Activated CD4-positive, alpha-beta T cell treated with anti-CD3 and anti-CD28 coated beads, Interleukin-2, amount 50 U/mL, for 48 hours (primary cell): Measurements from ENCODE around the gene DAPK2.

Source experiments
- DNase-seq, 2 experiments: peaks; one replicate each; pipeline ENCODE4 v3.0.0-alpha.2; 2020

Gene DAPK2

DNA sequence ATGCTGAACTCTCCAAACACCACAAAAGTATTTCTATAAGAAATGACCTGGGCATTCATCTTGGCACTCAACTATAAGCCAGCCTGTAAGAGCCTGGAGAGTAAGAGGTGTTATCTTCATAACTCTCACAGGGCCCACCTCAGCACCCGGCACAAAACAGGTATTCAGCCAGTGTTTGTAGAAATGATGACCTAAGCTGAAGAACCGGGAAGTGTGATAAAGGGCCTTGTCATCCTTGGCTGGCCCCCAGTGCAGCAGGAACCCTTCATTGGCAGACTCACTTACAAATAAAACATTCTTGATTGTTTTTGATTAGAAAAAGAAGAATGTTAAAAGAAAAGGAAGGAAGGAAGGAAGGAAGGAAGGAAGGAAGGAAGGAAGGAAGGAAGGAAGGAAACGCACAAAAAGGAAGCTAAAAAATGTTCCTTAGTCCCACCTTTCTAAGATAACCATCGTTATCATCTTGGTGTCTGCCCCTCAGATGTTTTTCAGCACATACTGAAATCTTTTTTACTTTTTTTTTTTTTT lies 52.1 kb downstream of the DAPK2 start:
- no peak for DNase-seq

GRCh38 chr15:63992300-63992699 lies 54.0 kb downstream of the DAPK2 start:
- DNase-seq, result no peak

DNA sequence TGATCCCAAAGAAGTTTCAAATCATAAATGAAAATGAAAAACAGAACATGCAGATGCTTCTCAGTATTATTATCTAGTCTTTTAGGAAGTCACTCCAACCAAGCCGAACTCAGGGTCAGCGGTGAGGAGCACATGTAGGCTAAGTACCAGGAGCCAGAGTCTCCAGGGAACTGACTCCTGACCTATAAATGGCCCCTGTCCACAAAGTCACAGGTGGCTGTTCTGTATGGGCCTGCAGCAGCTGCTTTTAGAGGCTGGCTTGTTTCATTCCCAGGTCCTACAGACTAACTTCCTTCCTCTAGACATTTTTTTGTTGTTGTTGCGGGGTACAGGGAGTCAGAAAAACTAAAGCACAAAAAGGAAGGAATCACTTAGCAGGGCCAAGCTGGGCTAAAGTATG lies 54.6 kb downstream of the DAPK2 start:
- no peak for DNase-seq

- DNase-seq, result no peak
Measured at GRCh38 chr15:63990454-63990853, 55.8 kb downstream of the DAPK2 start.

DNA sequence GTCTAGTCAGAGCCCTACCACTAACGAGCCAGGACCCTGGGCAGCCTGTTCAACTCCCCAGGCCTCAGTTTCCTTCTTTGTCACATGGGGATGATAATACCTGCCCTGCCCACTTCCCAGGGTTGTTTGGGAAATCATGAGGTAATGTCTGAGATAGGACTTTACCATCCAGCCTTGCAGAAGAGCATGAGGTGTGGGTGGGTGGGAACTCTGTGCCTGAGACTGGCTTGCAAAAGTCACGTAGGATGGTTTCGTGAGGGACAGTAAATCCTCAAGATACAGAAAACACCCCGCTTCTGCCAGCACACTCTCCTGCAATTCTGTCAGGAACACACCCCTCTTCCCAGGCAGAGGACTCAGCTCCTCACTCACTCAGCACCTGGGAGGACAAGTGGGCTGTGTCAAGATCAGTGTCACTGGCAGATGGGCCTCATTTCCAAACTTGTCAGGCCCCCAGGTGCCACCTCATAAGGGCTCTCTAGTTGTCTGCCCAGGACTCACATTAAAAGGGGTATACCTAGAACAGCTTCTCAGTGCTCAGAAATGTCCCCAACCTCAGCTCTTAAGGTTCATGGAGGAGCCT lies 58.4 kb downstream of the DAPK2 start:
- no peak for DNase-seq

- no peak for DNase-seq
Measured at GRCh38 chr15:63986751-63987341, 59.4 kb downstream of the DAPK2 start.

- DNase-seq, result no peak
Measured at GRCh38 chr15:63986185-63986680, 60.1 kb downstream of the DAPK2 start.

GRCh38 chr15:63985221-63986184 lies 60.8 kb downstream of the DAPK2 start:
- DNase-seq, result no peak

- DNase-seq, result no peak
Measured at GRCh38 chr15:63984331-63984730, 62.0 kb downstream of the DAPK2 start.

DNA sequence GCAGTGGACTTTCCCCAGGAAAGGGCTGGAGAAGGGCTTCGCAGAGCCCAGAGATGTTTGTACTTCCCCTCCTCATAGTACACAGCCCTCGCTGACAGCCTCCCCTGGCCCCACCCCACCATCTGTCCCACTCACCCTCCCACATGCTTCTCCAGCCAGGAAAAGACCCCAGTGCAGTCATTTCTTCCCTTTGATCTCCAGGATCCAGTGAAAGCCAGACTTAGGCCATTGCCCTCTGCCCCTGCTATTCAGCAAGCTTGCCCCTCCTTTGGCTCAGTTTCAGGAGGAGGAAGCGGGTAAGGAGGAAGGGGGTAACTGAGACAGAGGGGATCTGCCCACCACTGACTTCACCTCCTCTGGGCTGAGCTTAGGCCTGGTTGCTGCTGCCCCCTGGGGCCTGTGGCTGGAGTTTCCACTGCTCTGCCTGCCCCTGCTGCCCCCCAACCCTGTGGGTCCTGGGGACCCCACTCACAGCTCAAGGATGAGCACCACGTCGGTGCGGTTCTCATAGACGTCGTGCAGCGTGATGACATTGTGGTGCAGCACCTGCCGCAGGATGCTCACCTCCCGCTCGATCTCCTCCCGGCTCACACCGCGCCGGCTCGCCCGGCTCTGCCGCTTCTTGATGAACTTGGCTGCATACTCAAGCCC lies 63.1 kb downstream of the DAPK2 start:
- no peak for DNase-seq

GRCh38 chr15:63982381-63982854 lies 63.9 kb downstream of the DAPK2 start:
- no peak for DNase-seq

DNA sequence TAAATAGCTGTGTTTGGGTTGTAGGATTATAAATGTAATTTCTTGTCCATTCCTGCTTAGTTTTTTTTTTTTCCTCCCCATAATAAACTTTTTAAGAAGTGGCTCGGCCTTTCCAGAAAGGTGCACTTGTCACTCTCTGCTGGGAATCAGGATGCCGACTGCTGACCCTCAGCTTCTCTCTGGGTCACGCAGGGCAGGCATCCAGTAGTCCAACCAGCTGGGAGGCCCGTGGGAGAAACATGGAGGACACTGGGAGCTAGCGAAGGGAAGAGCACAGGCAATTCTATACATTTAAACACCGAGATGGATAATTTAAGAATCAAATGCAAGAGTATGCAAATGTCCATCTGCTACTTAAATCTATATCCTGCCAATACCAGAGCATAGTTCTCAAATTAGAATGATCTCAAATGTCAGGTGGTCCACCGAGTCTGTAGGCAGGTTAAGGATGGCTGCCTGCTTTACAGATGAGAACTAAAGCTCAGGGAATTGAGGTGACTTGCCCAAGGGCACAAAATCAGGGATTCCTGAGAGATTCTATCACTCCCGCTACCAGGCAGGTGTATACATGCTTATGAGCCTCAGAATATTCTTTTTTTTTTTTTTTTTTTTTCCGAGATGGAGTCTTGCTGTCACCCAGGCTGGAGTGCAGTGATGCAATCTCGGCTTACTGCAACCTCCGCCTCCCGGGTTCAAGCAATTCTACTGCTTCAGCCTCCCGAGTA lies 64.5 kb downstream of the DAPK2 start:
- no peak for DNase-seq

- no peak for DNase-seq
Measured at GRCh38 chr15:63979262-63979793, 67.0 kb downstream of the DAPK2 start.

- no peak for DNase-seq
Measured at GRCh38 chr15:63978511-63979261, 67.6 kb downstream of the DAPK2 start.

GRCh38 chr15:63977119-63977518 lies 69.2 kb downstream of the DAPK2 start:
- no peak for DNase-seq

DNA sequence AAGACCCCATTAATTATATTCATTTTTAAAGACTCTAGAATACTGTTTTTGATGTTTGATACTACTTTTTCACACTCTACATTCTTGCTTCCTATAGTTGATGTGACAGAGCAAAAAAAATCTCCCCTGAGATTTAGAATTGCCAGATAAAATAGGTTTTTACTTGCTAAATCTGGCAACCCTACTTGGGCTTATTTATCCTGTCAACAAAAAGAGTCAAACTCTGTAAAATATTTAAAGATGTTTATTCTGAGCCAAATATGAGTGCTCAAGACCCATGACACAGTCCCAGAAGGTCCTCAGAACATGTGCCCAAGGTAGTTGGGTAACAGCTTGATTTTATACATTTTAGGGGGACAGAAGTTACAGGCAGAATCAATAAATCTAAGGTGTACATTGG lies 72.3 kb downstream of the DAPK2 start:
- DNase-seq, result no peak

DNA sequence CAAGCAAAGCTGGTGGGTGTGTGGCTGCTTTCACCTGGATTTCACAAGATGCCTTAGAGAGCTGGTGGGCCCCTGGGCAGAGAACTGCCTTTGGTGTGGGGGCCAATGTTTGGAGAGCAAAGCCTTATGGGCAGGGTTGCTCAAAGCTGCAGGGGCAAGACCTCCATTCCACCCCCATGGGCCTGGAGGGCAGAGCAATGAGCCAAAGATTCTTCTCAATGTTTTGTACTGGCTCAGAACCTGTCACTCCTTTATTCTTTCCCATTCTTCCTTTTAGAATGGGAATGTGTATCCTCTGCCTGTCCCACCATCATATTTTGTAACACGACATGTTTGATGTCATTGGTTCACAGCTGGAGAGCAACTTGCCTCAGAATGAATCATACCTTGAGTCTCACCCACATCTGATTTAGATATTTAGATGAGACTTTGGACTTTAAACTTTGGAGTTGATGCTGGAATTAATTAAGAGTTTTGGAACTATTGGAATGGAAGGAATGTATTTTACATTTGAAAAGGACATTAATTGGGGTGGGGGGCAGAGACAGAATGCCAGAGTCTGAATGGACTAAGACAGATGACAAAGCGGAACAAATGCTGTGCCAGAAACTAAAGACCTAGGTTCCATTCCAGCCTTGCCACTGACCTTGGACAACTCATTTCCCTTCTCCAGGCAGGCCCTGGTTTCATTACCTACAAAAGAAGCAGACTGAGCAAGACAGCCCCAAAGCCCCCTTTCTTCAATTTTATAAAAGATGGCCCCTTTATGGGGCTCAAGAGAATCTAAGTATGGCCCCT lies 72.9 kb downstream of the DAPK2 start:
- peak in 1 of 2 experiments; percentile 1 for DNase-seq

DNA sequence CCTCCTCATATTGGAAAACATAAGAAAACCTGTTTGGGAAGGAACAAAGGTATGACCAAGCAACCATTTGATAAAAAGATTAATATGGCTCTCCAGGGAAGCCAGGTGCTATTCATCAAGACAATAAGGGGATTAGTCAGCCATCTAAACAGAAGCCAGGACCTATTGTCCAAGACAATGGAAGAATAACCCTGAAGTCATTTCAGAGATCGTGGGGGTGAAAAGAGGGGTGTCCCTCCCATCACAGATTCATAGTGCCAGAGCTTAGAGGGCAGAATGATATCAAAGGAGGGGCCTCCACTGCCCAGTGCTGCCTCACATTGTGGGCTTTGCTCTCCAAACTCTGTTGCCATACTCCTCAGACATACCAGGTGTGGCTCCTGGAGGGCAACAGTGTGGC lies 73.5 kb downstream of the DAPK2 start:
- no peak for DNase-seq

- DNase-seq, result no peak
Measured at GRCh38 chr15:63971904-63972303, 74.4 kb downstream of the DAPK2 start.

- peak; percentile 64 to 70 for DNase-seq
Measured at GRCh38 chr15:63971427-63971805, 74.9 kb downstream of the DAPK2 start.
